Testis (tissue), 3 donors: Measurements from ENCODE around the gene CDH4. TPM values are rescaled to one million over a fixed set of nuclear protein-coding genes. Genes with fewer than 3 reads are reported as not detected.

Source experiments
- DNase-seq: peaks from one replicate; pipeline ENCODE4 v3.0.0-alpha.2; 2019
- H3K27ac ChIP-seq, 2 donors: fragments of 200-600 bp; sonication (generic); one replicate each; pipeline ENCODE4 v1.5.1; 2019
- H3K27me3 ChIP-seq: fragments of 200-600 bp; sonication (generic); one replicate; pipeline ENCODE4 v1.5.1; 2019
- H3K36me3 ChIP-seq: fragments of 200-600 bp; sonication (generic); one replicate; pipeline ENCODE4 v1.5.1; 2017; ENCODE audit warnings: low read depth; ENCODE audit errors: missing control alignments
- H3K4me1 ChIP-seq: fragments of 200-600 bp; sonication (generic); one replicate; pipeline ENCODE4 v1.5.1; 2019
- H3K4me3 ChIP-seq, 2 donors: fragments of 200-600 bp; sonication (generic); one replicate each; pipeline ENCODE4 v1.5.1; 2017 to 2019
- H3K9me3 ChIP-seq: fragments of 200-600 bp; sonication (generic); one replicate; pipeline ENCODE4 v1.5.1; 2017
- POLR2A ChIP-seq: fragments of 450-650 bp; IDR thresholded peaks from one replicate; pipeline ENCODE4 v1.6.1; 2017; ENCODE audit warnings: antibody characterized with exemption, mild to moderate bottlenecking, moderate library complexity
- WGBS, 2 donors: methylation state at CpG; one replicate each; pipeline ENCODE4 v1.1.5; 2018; 5-methylcytosine and 5-hydroxymethylcytosine counted together
- intact Hi-C: fragments of 100-400 bp; cut with DNase I; formaldehyde crosslinking; loops from one replicate; pipeline ENCODE4 v1.15.1; 2023; ENCODE audit warnings: low total_unique reads
- polyA plus RNA-seq: library from polyadenylated mRNA; stranded (reverse); fragments of 350-450 nt; fragmentation: Illumina TruSeq; extraction: RNeasy Lipid Tissue Mini Kit (QIAGEN cat#74804); gene quantifications from one replicate; pipeline ENCODE4 v1.2.3, GENCODE V29; 2014; ENCODE audit warnings: low read depth, low replicate concordance; ENCODE audit not compliant: insufficient read depth
- total RNA-seq, 2 donors: library from RNA; depleted of rRNA; stranded (reverse); fragments of >200 nt; gene quantifications; one replicate each; pipeline ENCODE4 v1.2.3, GENCODE V29; 2016
- TF ChIP-seq, protein P1 (sequence below), 3 experiments: fragments of 450-650 bp in 2 of 3; fragments of 200-600 bp in 1 of 3; sonication (generic) in 1 of 3; IDR thresholded peaks; one replicate each; pipeline ENCODE4 v1.5.1; 2016 to 2019; ENCODE audit warnings: antibody characterized with exemption in 3 of 3, mild to moderate bottlenecking in 2 of 3, moderate library complexity in 1 of 3

Gene CDH4
- total and polyA plus RNA-seq, 3 donors from 2014 or later = 1.4 to 3.3 (median 1.9) TPM

GRCh38 chr20:61737346-61737745, 485.3 kb downstream of the CDH4 start:
- 75 to 80% methylated on average over 5 to 8 of the region's 8 CpGs for WGBS, 2 donors
- no peak for TF ChIP-seq POLR2A
- TF ChIP-seq, protein P1, sequence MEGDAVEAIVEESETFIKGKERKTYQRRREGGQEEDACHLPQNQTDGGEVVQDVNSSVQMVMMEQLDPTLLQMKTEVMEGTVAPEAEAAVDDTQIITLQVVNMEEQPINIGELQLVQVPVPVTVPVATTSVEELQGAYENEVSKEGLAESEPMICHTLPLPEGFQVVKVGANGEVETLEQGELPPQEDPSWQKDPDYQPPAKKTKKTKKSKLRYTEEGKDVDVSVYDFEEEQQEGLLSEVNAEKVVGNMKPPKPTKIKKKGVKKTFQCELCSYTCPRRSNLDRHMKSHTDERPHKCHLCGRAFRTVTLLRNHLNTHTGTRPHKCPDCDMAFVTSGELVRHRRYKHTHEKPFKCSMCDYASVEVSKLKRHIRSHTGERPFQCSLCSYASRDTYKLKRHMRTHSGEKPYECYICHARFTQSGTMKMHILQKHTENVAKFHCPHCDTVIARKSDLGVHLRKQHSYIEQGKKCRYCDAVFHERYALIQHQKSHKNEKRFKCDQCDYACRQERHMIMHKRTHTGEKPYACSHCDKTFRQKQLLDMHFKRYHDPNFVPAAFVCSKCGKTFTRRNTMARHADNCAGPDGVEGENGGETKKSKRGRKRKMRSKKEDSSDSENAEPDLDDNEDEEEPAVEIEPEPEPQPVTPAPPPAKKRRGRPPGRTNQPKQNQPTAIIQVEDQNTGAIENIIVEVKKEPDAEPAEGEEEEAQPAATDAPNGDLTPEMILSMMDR (IDR thresholded peaks at IDR 0.05) = no peak
- Histone ChIP-seq H3K9me3 (no peaks in the 10 kb centered on the region), H3K27me3 (no peaks in the 10 kb centered on the region), H3K4me3 (no peak overlapping the region), H3K27ac (no peak overlapping the region), H3K4me1 (no peaks in the 10 kb centered on the region), H3K36me3 (no peaks in the 10 kb centered on the region)
- no peak for DNase-seq
- intact Hi-C loops = no loop called here

DNA sequence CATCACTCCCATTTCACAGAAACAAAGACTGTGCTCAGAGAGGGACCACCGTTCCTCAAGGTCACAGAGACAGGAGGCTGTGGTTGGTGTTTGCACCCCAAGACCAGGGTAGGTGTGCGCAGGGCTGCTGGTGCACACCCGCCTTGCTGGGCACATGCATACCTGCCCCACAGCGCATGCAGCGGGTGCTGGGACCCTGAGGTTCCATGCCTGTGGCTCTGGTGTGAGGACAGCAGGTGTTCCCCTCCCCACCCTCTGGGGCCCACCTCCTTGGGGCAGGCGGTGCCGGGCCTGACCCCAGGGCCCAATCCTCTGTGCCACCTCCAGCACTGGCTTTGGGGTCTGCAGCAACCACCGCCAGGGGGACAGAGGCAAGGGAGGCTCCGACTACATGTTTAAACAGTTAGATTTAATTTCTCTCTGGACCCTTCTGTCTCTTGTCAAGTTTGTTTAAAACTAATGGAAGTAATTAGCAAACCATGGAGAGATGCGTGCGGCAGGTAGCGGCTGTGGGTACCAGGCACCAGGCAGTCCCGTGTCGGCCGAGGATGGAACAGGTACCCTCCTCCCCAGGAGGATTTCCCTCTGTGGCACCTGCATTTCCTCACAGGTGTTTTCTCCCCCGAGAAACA, 485.9 kb downstream of the CDH4 start:
- Histone ChIP-seq H3K27me3 (no peaks in the 10 kb centered on the region), H3K9me3 (no peaks in the 10 kb centered on the region), H3K36me3 (no peaks in the 10 kb centered on the region), H3K4me1 (no peaks in the 10 kb centered on the region), H3K27ac (no peak overlapping the region), H3K4me3 (no peak overlapping the region)
- intact Hi-C loops = no loop called here
- 87 to 90% methylated on average over 16 of the region's 16 CpGs for WGBS, 2 donors
- DNase-seq = no peak
- TF ChIP-seq, protein P1 (IDR thresholded peaks at IDR 0.05) = no peak
- no peak for TF ChIP-seq POLR2A

DNA sequence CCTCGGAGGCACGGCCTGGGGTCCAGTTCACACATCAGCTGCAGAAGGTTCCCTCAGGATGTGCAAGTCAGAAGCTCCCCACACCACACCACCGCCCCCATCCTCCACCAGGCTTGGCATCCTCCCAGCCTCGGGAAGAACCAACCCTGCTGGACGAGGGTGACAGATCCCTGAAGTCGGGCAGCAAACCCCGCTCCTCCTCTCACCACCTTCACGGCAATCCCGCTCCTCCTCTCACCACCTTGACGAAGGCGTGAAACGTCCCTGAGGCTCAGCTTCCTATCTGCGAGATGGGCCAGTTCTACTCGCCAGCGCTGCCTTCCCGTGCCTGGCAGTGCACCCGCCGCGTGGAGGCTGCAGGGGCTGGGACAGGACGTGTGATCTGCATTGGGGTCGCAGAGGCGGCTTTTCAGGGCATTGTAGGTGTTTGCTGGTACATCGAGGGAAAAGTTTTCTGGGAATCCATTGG, 486.6 kb downstream of the CDH4 start:
- H3K9me3 ChIP-seq = no peaks in the 10 kb centered on the region
- no peaks in the 10 kb centered on the region for H3K4me1 ChIP-seq
- no peaks in the 10 kb centered on the region for H3K27me3 ChIP-seq
- H3K27ac ChIP-seq = no peak overlapping the region
- intact Hi-C loops = no loop called here
- 85 to 92% methylated on average over 21 to 23 of the region's 23 CpGs for WGBS, 2 donors
- no peak for DNase-seq
- no peaks in the 10 kb centered on the region for H3K36me3 ChIP-seq
- no peak overlapping the region for H3K4me3 ChIP-seq
- no peak for TF ChIP-seq POLR2A
- TF ChIP-seq, protein P1 (IDR thresholded peaks at IDR 0.05) = no peak

- no peak overlapping the region for H3K27ac ChIP-seq
- H3K4me3 ChIP-seq = no peak overlapping the region
- H3K27me3 ChIP-seq = no peaks in the 10 kb centered on the region
- no peaks in the 10 kb centered on the region for H3K36me3 ChIP-seq
- intact Hi-C loops = no loop called here
- no peak for DNase-seq
- H3K9me3 ChIP-seq = no peaks in the 10 kb centered on the region
- no peak for TF ChIP-seq POLR2A
- TF ChIP-seq, protein P1 (IDR thresholded peaks at IDR 0.05) = no peak
- no peaks in the 10 kb centered on the region for H3K4me1 ChIP-seq
- WGBS, 2 donors = 90 to 91% methylated on average over 15 to 19 of the region's 19 CpGs
Observed at GRCh38 chr20:61739086-61739831, 487.2 kb downstream of the CDH4 start.
